HEK293 (cell line): ENCODE results near the gene FGFRL1.

ENCODE experiments used
- CTCF ChIA-PET: fragments of 350-600 bp; formaldehyde crosslinking; extraction: SDS; loops from one replicate; lab custom pipeline; 2021; ENCODE audit warnings: antibody characterized with exemption; lab: Yijun Ruan, JAX
- POLR2A ChIA-PET: fragments of 300-600 bp; formaldehyde crosslinking; extraction: SDS; loops from one replicate; lab custom pipeline; 2020; ENCODE audit warnings: antibody characterized with exemption, inconsistent platforms; lab: Yijun Ruan, JAX
- H3K27ac ChIP-seq: fragments of 200-500 bp; sonication (Bioruptor generic); 2 replicates; pipeline ENCODE4 v1.5.1; 2014; ENCODE audit warnings: low read depth, low read length, control low read depth, inconsistent platforms; ENCODE audit errors: extremely low read depth
- H3K36me3 ChIP-seq, 2 experiments: fragments of 200-500 bp in 1 of 2; sonication (Bioruptor generic) in 1 of 2; 1 replicate in 1 of 2; 2 replicates in 1 of 2; pipeline ENCODE4 v1.5.1; 2014 to 2017; ENCODE audit warnings: inconsistent platforms in 2 of 2, low read length in 2 of 2; ENCODE audit not compliant: control insufficient read depth in 2 of 2, insufficient read depth in 1 of 2
- H3K4me1 ChIP-seq: fragments of 200-500 bp; sonication (Bioruptor generic); 2 replicates; pipeline ENCODE4 v1.5.1; 2014; ENCODE audit warnings: mild to moderate bottlenecking, low read length, inconsistent platforms; ENCODE audit not compliant: control insufficient read depth, insufficient read depth
- H3K4me3 ChIP-seq: 2 replicates; pipeline ENCODE4 v1.5.1; 2011; ENCODE audit warnings: low read depth, mild to moderate bottlenecking, control low read depth, low read length, moderate library complexity
- H3K9me3 ChIP-seq: fragments of 200-500 bp; sonication (Bioruptor generic); 2 replicates; pipeline ENCODE4 v1.5.1; 2014; ENCODE audit warnings: low read depth, low read length, inconsistent platforms; ENCODE audit not compliant: control insufficient read depth, insufficient read depth
- ATF2 ChIP-seq: fragments of 450-650 bp; formaldehyde crosslinking; IDR thresholded peaks from 2 replicates; pipeline ENCODE4 v1.5.1; 2016; ENCODE audit warnings: missing biosample characterization, missing genetic modification characterization, low read depth
- EGR2 ChIP-seq: fragments of 450-650 bp; formaldehyde crosslinking; IDR thresholded peaks from 2 replicates; pipeline ENCODE4 v1.5.1; 2016; ENCODE audit warnings: low read depth, missing biosample characterization, missing genetic modification characterization
- GLI4 ChIP-seq: fragments of 450-650 bp; formaldehyde crosslinking; IDR thresholded peaks from 2 replicates; pipeline ENCODE4 v1.5.1; 2016; ENCODE audit warnings: missing biosample characterization, missing genetic modification characterization
- HOXC10 ChIP-seq: sonication (generic); formaldehyde crosslinking; IDR thresholded peaks from 2 replicates; pipeline ENCODE4 v1.8.1; 2023; ENCODE audit warnings: mild to moderate bottlenecking, missing genetic modification reagents
- INSM2 ChIP-seq: fragments of 450-650 bp; formaldehyde crosslinking; IDR thresholded peaks from 2 replicates; pipeline ENCODE4 v1.5.1; 2016; ENCODE audit warnings: missing biosample characterization, missing genetic modification characterization
- KLF9 ChIP-seq: fragments of 450-650 bp; formaldehyde crosslinking; IDR thresholded peaks from 2 replicates; pipeline ENCODE4 v1.5.1; 2016; ENCODE audit warnings: missing biosample characterization, missing genetic modification characterization, low read depth
- MYNN ChIP-seq: fragments of 450-650 bp; formaldehyde crosslinking; IDR thresholded peaks from 2 replicates; pipeline ENCODE4 v1.5.1; 2016; ENCODE audit warnings: missing biosample characterization, missing genetic modification characterization, borderline replicate concordance
- PRDM6 ChIP-seq: fragments of 450-650 bp; formaldehyde crosslinking; IDR thresholded peaks from 2 replicates; pipeline ENCODE4 v1.5.1; 2017; ENCODE audit warnings: missing biosample characterization, missing genetic modification characterization
- ZBTB11 ChIP-seq: fragments of 450-650 bp; formaldehyde crosslinking; conservative IDR thresholded peaks from 2 replicates; pipeline ENCODE4 v1.5.1; 2016; ENCODE audit warnings: low read depth, missing biosample characterization, missing genetic modification characterization
- ZBTB17 ChIP-seq: fragments of 450-650 bp; formaldehyde crosslinking; IDR thresholded peaks from 2 replicates; pipeline ENCODE4 v1.5.1; 2016; ENCODE audit warnings: missing biosample characterization, missing genetic modification characterization
- ZBTB44 ChIP-seq: fragments of 450-650 bp; IDR thresholded peaks from 2 replicates; pipeline ENCODE4 v1.5.1; 2018; ENCODE audit warnings: missing biosample characterization, mild to moderate bottlenecking, missing genetic modification characterization
- ZNF155 ChIP-seq: fragments of 450-650 bp; formaldehyde crosslinking; IDR thresholded peaks from 2 replicates; pipeline ENCODE4 v1.5.1; 2016; ENCODE audit warnings: missing biosample characterization, missing genetic modification characterization
- ZNF266 ChIP-seq: fragments of 450-650 bp; formaldehyde crosslinking; IDR thresholded peaks from 2 replicates; pipeline ENCODE4 v1.5.1; 2016; ENCODE audit warnings: missing biosample characterization, missing genetic modification characterization, low read depth
- ZNF433 ChIP-seq: fragments of 450-650 bp; formaldehyde crosslinking; IDR thresholded peaks from 2 replicates; pipeline ENCODE4 v1.5.1; 2016; ENCODE audit warnings: missing biosample characterization, missing genetic modification characterization, low read depth
- ZNF488 ChIP-seq: fragments of 450-650 bp; formaldehyde crosslinking; IDR thresholded peaks from 2 replicates; pipeline ENCODE4 v1.5.1; 2016; ENCODE audit warnings: missing biosample characterization, missing genetic modification characterization
- ZNF514 ChIP-seq: fragments of 450-650 bp; formaldehyde crosslinking; IDR thresholded peaks from 2 replicates; pipeline ENCODE4 v1.5.1; 2016; ENCODE audit warnings: missing biosample characterization, missing genetic modification characterization
- ZNF561 ChIP-seq: fragments of 450-650 bp; IDR thresholded peaks from 2 replicates; pipeline ENCODE4 v1.5.1; 2018; ENCODE audit warnings: missing biosample characterization, missing genetic modification characterization, borderline replicate concordance
- ZNF585B ChIP-seq: fragments of 450-650 bp; formaldehyde crosslinking; IDR thresholded peaks from 2 replicates; pipeline ENCODE4 v1.5.1; 2016; ENCODE audit warnings: missing biosample characterization, missing genetic modification characterization
- ZNF645 ChIP-seq: fragments of 450-650 bp; formaldehyde crosslinking; IDR thresholded peaks from 2 replicates; pipeline ENCODE4; 2016; ENCODE audit warnings: missing biosample characterization, missing genetic modification characterization
- ZNF658 ChIP-seq: fragments of 450-650 bp; formaldehyde crosslinking; IDR thresholded peaks from 2 replicates; pipeline ENCODE4; 2016; ENCODE audit warnings: missing biosample characterization, missing genetic modification characterization
- ZNF777 ChIP-seq: fragments of 450-650 bp; formaldehyde crosslinking; IDR thresholded peaks from 2 replicates; pipeline ENCODE4 v1.5.1; 2017; ENCODE audit warnings: missing biosample characterization, missing genetic modification characterization, borderline replicate concordance
- ZNF792 ChIP-seq: fragments of 450-650 bp; formaldehyde crosslinking; IDR thresholded peaks from 2 replicates; pipeline ENCODE4 v1.5.1; 2016; ENCODE audit warnings: missing biosample characterization, missing genetic modification characterization
- ZNF843 ChIP-seq: fragments of 450-650 bp; formaldehyde crosslinking; IDR thresholded peaks from 2 replicates; pipeline ENCODE4 v1.5.1; 2016; ENCODE audit warnings: missing biosample characterization, missing genetic modification characterization

The FGFRL1 gene

GRCh38 chr4:1060621-1061020 lies 49.2 kb downstream of the FGFRL1 start:
- CTCF ChIA-PET, result no interaction called here
- H3K9me3 ChIP-seq, result no peaks in the 10 kb centered on the region
- H3K27ac ChIP-seq, result no peak overlapping the region
- TF ChIP-seq ZNF561 (tag by site-specific recombination), result no peak
- no peak for TF ChIP-seq ZNF585B (tag by site-specific recombination)
- TF ChIP-seq HOXC10 (CRISPR knock-in tag), result no peak
- TF ChIP-seq PRDM6, result no peak
- no peak for TF ChIP-seq ZNF266
- no peak for TF ChIP-seq ZNF843
- no peak for TF ChIP-seq MYNN
- no peak for TF ChIP-seq ZNF777
- no peak for TF ChIP-seq ZNF645 (tag by site-specific recombination)
- TF ChIP-seq ZNF792, result no peak
- TF ChIP-seq ZNF488 (tag by site-specific recombination), result no peak
- no peak for TF ChIP-seq ZNF433
- no peak for TF ChIP-seq ZNF155
- TF ChIP-seq ZBTB44 (tag by site-specific recombination), result no peak
- TF ChIP-seq EGR2 (tag by site-specific recombination), result no peak
- H3K4me1 ChIP-seq, result no peaks in the 10 kb centered on the region
- POLR2A ChIA-PET, result no interaction called here
- H3K36me3 ChIP-seq, result no peaks in the 10 kb centered on the region
- H3K4me3 ChIP-seq, result no peak overlapping the region

GRCh38 chr4:1061056-1061700 lies 49.8 kb downstream of the FGFRL1 start:
- H3K4me3 ChIP-seq, result no peak overlapping the region
- H3K36me3 ChIP-seq, result no peaks in the 10 kb centered on the region
- H3K9me3 ChIP-seq, result no peaks in the 10 kb centered on the region
- ChIA-PET CTCF (no interaction called here), POLR2A (no interaction called here)
- H3K4me1 ChIP-seq, result no peaks in the 10 kb centered on the region
- H3K27ac ChIP-seq, result no peak overlapping the region
- TF ChIP-seq ZBTB17 (tag by site-specific recombination) (no peak), ZBTB11 (tag by site-specific recombination) (no peak), ATF2 (no peak), ZNF514 (no peak), KLF9 (tag by site-specific recombination) (no peak), ZNF658 (tag by site-specific recombination) (no peak), GLI4 (tag by site-specific recombination) (no peak), INSM2 (tag by site-specific recombination) (no peak)
